Measurements from ENCODE around the gene HTD2.
"Not testable (repeated sequence)": the region's sequence is repeated elsewhere in the genome, so short reads cannot be mapped to it uniquely, and the experiment has no call there.

- TF ChIP-seq, protein P1, sequence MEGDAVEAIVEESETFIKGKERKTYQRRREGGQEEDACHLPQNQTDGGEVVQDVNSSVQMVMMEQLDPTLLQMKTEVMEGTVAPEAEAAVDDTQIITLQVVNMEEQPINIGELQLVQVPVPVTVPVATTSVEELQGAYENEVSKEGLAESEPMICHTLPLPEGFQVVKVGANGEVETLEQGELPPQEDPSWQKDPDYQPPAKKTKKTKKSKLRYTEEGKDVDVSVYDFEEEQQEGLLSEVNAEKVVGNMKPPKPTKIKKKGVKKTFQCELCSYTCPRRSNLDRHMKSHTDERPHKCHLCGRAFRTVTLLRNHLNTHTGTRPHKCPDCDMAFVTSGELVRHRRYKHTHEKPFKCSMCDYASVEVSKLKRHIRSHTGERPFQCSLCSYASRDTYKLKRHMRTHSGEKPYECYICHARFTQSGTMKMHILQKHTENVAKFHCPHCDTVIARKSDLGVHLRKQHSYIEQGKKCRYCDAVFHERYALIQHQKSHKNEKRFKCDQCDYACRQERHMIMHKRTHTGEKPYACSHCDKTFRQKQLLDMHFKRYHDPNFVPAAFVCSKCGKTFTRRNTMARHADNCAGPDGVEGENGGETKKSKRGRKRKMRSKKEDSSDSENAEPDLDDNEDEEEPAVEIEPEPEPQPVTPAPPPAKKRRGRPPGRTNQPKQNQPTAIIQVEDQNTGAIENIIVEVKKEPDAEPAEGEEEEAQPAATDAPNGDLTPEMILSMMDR (IDR thresholded peaks at IDR 0.05), result not testable (repeated sequence)
- TF ChIP-seq POLR2A, EP300 (IDR thresholded peaks at IDR 0.05): not testable (repeated sequence)
These were observed 15.9 kb upstream of the HTD2 start for GRCh38 chr3:58290446-58290845.
